H4 (cell line): ENCODE data around the gene NSA2. TPM values are rescaled to one million over a fixed set of nuclear protein-coding genes. Genes with fewer than 3 reads are reported as not detected.
"Not testable (repeated sequence)": the region's sequence is repeated elsewhere in the genome, so short reads cannot be mapped to it uniquely, and the experiment has no call there.

Experiments
- DNase-seq: peaks from one replicate; pipeline ENCODE4 v3.0.0-alpha.2; 2015; ENCODE audit warnings: low spot score
- total RNA-seq: library from RNA; depleted of rRNA; stranded (reverse); fragments of >200 nt; shearing (Covaris generic); gene quantifications from 2 replicates; pipeline ENCODE4 v1.2.3, GENCODE V29; 2014; rRNA removed

Gene NSA2
- total RNA-seq, result 108 and 128 TPM in 2 replicates

DNA sequence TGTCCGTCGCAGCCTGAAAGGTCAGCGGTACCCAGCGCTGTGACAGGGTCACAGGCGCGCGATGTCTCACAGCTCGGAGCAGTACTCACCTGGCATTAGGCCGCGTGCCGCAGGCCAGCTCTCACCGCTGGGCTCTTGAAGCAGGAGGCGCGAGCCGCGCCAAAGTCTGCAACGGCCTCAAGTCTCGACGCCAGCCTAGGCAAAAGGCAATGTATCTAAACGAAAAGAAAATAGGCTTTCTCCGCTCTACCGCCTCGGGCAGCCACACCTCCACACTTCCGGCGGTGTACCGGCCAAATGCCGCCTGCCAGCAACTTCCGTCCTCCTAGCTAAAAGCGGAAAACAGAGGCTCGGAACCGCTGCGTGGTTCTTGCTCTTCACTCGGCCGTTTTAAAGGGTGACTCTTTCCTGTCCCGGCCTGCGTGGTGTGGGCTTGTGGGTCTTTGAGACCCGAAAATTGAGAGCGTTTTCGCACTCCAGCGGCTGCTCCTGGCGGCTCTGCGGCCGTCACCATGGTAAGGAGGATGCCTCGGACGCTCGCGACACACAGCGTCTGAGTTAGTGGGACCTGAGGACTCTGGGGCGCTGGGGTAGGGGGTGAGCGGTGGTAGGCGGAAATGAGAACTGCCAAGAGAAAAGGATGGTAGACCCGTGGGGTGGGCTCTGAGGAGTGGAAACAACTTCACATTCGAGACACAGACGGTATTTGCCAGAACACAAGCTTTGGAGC, at the start of gene NSA2, which contains the start of gene GFM2:
NSA2 (plus strand) TSS at position 401 of the 730 bp plus-strand sequence; CDS start at position 513, 112 bp downstream.
GFM2 (minus strand) TSS at position 269 of the 730 bp plus-strand sequence. CDS start 3,375 bp downstream, outside the sequence.
- DNase-seq, result peak; percentile 86

DNA sequence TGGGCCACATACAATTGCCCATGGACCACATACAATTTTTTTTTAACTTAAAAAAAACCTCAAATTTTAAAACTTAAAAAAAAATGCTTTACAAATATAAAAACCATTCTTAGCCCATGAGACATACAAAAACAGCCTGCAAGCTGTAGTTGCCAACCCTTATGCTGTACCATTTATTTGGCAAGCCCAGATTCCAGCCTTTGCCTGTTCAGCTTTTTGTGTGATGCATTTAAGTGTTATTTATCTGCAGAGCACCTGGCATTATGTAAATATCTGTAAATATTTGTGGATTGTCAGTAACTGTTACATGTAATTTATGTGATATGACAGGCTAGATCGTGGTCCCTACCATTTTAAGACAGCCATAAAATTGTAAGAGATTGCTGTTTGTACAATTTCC, 49.5 kb upstream of the NSA2 start:
- DNase-seq, result no peak

DNA sequence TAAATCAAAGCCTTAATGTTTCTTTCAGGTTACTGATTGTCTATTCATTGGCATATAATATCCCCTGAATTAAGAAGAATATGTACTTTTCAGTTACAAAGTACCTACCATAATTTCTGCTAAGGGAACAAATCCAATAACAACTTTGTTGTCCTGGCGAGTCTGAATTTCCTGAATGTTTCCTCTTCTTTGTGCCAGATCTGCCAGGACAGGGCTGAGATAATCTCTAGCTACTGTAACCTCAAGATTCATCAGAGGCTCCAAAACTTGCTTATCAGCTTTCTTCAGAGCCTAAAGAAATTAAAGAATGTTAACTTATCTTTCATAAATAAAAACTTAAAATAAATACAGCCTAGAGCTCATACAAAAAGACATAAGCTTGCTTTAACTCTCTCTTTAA, 44.8 kb upstream of the NSA2 start:
- no peak for DNase-seq

DNA sequence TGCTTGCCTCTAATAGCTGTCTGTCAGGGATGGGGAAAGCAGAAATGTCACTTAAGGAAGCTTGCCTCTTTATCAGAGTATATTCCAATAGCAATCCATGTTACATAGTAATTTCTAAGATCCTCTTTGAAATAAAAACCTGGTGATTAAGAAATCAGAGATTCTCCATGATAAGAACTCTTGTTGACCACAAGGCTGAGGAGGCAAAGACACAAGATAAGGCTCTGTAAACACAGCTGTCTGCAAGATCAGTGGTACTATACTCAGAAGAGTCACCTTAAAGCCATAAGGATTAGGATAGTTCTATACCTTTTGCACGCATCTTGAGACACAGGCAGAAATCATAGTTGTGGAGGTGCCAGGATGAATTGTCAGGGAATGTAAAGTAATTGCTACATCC, 41.7 kb upstream of the NSA2 start:
- no peak for DNase-seq

DNA sequence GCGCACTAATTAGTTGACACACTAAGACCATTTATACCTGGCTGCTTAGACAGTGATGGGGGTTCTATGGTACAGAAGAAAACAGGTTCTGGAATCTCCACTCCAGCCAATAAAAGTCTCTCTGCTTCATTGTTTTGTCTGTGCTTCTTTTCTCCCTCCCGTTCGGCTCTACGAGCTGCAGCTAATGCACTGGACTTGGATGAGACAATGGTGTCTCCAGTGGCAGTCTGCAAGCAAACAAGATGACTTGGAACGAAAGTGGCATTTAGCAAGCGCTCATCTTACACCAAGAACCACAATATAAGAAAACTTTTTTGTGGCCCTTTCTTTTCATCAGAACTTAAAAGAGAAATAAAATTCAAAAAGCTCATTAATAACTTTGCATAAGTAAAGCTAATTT, 30.3 kb upstream of the NSA2 start:
- no peak for DNase-seq

DNA sequence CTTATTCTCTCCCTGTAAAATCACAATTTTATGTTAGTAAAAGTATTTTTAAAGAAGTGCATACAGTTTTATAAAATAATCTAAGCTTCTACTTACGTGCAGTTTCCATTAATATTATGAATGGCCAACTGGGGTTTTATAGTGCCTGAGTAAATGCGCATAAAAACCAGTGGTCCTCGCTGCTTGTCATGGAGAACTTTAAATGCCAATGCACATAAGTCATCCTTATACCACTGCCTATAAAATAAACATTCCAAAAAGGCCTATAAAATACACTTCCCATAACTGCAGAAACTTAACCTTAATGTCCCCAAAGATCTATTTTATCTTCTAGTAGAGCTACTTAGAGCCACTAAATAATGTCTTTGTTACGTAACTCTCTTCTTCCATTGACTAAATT, 28.6 kb upstream of the NSA2 start:
- no peak for DNase-seq

DNA sequence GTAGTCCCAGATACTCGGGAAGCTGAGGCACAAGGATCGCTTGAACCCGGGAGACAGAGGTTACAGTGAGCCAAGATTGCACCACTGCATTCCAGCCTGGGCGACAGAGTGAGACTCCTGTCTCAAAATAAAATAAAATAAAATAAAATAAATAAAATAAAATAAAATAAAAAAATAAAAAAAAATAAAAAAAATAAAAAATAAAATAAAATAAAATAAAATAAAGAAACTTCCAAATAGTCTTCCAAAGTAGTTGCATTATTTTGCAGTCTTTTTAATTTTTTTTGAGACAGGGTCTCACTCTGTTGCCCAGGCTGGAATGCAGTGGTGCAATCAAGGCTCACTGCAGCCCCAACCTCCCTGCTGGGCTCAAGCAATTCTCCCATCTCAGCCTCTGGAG, 18.3 kb upstream of the NSA2 start:
- not testable (repeated sequence) for DNase-seq

DNA sequence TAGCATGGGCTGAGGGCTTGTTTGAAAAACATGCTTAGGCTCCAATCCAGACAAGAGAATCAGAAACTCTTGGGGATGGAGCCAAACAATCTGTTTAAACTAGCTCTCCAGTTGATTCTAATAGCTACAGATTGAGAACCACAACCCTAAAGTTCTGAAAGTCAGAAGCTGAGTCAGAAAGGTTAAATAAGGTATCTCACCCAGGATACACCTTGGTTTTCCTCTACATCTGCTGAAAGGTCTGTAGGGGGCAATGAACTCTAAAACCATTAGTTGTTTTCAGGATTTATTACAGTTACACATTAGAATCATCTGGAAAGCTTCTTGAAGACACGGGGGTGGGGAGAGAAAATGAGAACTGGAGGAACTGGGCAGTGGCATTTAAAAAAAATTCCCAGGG, 5.8 kb upstream of the NSA2 start:
- peak; percentile 10 for DNase-seq

DNA sequence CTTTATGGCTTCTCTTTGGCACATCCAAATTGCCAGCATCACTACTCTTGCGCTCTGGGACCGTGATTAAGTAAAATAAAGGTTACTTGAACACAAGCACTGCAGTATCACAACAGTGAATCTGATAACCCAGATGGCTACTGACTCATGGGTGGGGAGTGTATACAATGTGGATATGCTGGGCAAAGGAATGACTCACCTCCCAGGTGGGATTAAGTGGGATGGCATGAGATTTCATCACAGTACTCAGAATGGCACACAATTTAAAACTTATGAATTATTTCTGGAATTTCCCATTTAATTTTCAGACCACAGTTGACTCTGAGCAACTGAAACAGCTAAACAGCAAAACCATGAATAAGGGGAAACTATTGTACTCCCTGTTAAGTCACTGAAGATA, 4.5 kb upstream of the NSA2 start:
- DNase-seq, result peak; percentile 86

DNA sequence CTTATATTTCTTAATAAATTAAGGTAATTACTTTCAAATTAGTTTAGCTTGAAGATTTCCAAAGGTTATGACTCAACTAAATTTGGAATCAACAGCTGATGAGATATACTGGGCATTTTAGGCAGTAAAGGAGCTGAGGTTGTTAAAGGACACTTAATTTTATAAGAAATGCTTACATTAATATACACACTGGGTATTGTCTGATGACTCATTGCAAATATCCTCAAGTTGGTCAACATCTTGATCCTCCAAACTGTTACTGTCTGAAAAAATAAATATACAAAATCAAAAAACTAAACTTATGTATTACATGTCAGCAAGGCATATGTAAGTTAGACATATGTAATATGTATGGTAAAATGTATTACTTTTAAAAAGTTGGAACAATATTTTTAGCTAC, 3.5 kb upstream of the NSA2 start:
- DNase-seq, result no peak

DNA sequence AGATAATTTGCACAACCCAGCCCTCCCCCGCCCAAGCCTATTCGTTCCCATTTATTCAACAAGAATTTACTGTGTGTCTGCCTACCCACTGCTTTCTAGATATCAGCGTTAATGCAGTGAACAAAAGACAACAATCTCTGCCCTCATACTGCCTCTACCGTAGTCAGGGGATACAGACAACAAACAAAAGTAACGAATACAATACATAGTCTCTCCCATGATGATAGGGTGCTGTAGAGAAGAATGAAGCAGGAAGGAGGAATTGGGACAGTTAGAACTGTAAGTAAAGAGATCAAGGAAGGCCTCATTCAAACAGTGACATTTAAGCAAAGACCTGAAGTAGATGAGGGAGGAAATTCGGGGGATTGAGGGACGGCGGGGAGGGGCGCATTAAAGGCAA, 1.8 kb upstream of the NSA2 start:
- no peak for DNase-seq

DNA sequence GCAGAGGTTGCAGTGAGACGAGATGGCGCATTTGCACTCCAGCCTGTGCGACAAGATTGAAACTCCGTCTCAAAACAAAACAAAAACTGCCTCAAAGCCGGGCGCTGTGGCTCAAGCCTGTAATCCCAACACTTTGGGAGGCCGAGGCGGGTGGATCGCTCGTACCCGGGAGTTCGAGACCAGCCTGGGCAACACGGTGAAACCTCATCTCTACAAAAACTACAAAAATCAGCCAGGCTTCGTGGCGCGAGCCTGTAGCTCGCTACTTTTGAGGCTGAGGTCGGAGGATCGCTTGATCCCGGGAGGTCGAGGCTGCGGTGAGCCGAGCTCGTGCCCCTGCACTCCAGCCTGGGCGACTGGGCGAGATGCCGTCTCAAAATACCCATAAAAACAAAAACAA, 1.1 kb upstream of the NSA2 start:
- DNase-seq, result no peak

DNA sequence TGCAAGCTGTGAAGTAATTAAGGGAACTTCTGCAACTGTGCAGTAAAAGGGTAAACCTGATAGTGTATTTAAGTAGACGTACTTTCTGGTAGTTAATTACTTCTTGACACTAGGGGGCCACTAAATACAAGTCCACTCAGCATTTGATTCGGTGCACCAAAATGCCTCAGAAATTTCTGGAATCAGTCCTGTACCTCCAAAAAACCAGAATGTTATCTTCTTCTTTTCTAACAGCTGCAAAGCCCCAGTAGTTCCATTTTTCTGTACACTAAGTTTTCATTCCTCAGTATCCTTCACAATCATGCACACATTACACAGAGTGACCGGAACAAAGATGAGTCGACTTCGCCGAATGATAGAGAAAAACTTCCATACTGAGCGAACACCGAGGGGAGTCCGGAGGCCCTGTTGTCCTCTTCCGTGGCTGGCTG, 616 bp upstream of the NSA2 start:
- DNase-seq, result peak; percentile 54

DNA sequence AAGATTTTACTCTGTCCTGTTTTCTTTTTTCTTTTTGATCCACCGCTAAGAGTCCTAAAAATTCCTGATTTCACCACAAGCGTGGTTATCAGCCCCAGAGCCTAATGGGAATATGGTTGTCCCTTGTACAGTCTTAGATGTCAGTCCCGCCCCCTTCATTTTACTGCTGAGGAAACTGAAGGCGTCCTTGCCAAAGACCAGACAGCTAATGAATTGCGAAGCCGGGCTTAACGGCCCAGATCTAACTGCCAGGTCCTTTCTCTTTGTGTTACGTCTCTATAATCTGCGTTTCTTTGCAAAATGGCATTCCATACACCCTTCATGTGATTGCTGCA, 497 bp downstream of the NSA2 start:
- peak; percentile 23 for DNase-seq

DNA sequence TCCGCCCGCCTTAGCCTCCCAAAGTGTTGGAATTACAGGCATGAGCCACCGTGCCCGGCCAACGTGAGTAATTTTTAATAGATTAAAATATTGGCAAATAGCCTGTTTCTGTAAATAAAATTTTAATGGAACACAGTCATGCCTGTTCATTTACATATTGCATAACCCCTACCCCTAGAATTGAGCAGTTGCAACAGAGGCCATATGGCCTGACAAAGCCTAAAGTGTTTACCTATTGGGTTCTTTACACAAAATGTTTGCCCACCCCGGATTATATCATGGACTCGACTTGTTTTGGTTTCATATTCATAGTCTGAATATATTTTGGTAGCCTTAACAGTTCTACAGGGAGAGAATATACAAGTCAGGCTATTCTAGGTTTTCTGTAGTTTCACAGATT, 5.3 kb downstream of the NSA2 start:
- no peak for DNase-seq

DNA sequence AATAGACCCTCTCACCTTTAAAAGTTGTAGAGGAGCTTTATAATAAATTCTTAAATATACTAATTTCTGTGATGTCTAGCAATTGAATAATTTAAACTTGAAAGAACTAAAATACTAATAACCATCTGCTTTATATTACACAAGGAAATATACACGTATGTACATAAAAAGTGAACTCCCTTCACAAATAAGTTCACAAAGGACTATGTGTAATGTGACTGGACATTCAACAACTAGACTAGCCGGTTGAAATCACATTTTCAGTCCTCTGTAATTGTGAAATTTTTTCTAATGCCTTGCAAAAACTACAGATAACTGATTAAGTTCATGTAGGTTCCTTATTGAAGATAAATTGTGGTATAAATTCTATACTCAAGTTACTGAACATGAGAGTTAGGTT, 11.6 kb downstream of the NSA2 start:
- no peak for DNase-seq

DNA sequence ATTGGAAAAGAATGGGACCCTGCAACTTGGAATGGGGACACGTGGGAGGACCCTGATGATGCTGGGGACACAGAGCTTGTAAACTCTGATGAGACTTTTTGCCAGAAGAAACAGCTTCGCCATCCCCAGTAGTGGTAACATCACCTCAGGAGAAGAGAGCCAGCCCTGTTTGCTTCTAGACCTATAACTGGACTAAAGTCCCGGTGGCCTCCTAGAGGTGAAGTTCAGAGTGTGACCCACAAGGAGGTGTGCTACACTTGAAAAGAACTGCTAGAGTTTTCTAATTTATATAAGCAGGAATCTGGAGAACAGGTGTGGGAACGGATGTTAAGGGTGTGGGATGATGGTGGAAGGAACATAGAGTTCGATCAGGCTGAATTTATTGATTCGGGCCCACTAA, 19.8 kb downstream of the NSA2 start:
- DNase-seq, result no peak

DNA sequence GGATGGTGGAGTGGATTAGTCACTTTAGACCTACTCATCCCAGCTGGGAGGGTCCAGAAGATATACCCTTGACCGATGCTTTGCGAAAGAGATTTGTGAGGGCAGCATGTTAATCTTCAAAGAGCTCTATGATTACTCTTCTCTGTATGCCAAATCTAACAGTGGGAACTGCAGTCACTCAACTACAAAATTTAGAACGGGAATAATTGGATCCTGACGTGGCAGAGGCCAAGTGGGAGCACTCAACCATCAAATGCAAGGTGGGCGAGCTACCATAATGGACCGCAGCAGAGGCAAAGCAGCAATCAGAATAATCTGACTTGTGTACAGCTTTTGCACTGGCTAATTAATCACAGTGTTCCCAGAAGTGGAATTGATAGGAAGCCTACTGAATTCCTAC, 20.4 kb downstream of the NSA2 start:
- no peak for DNase-seq

DNA sequence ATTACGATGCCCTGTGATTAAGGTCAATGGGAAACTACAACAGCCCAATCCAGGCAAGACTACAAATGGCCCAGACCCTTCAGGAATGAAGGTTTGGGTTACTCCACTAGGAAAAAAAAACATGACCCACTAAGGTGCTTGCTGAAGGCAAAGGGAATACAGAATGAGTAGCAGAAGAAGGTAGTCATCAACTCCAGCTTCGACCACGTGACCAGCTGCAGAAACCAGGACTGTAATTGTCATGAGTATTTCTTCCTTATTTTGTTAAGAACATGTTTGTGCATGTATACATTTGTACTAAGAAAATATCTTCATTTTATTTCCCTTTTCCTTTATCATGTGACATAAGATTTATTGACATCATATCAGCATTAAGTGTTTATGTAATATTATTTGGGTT, 24.6 kb downstream of the NSA2 start:
- DNase-seq, result not testable (repeated sequence)

DNA sequence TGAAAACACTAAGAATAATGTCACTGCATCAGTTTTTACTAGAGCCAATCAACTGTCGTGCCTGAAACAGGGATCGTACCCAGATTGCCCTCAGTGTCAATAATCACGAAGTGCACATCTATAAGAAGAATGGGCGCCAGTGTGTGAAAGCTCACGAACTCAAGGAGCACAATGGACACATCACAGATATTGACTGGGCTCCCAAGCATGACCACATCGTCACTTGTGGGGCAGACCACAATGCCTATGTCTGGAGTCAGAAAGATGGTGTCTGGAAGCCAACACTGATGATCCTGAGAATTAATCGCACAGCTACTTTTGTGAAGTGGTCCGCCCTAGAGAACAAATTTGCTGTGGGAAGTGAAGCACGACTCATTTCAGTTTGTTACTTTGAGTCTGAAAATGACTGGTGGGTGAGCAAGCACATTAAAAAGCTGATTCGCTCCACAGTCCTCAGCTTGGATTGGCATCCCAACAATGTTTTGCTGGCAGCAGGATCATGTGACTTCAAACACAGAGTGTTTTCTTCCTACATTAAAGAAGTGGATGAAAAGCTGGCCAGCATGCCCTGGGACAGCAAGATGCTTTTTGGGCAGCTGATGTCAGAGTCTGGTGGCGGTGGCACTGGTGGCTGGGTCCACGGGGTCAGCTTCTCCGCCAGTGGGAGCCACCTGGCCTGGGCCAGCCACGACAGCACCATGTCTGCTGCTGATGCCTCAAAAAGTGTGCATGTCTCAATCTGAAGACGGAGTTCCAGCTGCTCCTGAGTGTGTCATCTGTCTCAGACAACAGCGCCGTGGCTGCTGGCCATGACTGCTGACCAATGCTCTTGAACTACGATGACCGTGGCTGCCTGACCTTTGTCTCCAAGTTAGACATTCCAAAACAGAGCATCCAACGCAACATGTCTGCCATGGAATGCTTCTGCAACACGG, 32.2 kb downstream of the NSA2 start:
- DNase-seq, result no peak

DNA sequence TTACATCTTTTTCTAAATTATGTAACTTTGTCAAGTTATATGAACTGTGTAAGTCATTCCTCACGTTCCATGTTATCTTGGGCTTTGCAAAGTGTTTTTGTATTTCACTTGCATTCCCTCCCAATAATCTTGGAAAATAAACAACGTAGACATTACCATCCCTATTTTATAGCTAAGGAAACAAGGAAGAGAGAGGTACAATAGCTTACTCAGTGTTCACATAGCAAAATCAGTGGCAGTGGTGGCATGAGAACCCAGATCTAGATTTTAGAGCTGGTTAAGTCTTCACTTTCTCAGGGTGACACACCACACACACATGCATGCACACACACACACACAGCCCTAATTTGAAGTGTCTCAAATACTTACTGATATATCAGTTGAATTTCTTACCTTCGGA, 34.1 kb downstream of the NSA2 start:
- no peak for DNase-seq

DNA sequence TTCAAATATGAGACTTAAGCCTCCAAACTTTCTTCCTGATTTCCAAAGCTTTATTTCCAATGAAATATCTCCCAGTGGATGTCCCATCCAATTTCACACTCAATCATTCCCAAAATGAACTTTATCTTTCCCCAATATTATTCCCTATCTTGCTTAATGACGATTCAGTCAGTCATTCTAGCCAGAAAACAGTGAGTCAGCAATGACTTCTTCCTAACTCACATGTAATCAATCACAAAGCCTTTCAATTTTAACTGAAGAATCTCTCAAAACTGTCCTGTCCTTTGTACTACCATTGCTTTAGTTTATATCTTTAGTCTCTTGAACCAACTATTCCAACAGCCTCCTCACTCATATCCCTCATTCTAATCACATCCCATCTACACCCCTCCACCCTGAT, 34.9 kb downstream of the NSA2 start:
- no peak for DNase-seq

DNA sequence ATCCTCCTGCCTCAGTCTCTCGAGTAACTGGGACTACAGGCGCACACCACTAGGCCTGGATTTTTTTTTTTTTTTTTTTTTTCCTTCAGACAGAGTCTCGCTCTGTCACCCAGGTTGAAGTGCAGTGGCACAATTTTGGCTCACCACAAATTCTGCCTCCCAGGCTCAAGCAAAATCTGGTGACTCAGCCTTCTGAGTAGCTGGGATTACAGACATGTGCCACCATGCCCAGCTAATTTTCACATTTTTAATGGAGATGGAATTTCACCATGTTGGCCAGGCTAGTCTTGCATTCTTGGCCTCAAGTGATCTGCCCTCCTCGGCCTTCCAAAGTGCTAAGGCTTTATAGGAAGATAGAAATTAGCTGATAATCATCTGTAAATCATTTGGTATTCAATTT, 43.9 kb downstream of the NSA2 start:
- DNase-seq, result peak; percentile 66
